Measurements from ENCODE around the gene PPP1R3D. TPM values are rescaled to one million over a fixed set of nuclear protein-coding genes. Genes with fewer than 3 reads are reported as not detected.

Gene PPP1R3D
- total RNA-seq, 1 donor from 2014 or later: 7.1 TPM

DNA sequence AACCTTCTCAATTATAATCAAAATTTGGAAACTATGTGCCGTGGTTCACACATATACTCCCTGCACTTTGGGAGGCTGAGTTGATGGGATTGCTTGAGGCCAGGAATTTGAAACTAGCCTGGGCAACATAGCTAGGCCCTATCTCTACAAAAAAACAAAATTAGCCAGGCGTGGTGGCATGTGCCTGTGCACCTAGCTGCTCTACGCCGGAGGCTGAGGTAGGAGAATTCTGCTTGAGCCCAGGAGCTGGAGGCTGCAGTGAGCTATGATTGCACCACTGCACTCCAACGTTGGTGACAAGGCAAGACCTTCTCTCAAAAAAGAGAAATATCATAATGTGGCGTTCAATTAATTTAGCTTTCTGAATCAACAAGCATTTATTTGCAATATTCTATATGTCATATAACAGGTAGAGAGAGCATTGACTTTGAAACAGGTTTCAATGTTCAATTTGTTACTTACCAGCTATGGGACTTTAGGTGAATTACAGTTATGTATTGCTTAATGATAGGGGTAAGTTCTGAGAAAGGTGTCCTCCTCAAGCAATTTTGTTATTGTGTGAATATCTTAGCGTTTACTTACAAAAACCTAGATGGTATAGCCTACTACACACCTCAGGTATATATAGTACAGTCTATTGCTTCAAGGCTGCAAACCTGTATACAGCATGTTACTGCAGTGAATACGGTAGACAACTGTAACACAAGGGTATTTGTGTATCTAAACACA, 4.5 kb downstream of the PPP1R3D start:
- POLR2A ChIA-PET: no interaction called here
- Mint-ChIP-seq H3K36me3 (ENCODE audit: low read depth) (peaks cover 9% of the 10 kb centered on the region), H3K4me1 (peaks cover 30% of the 10 kb centered on the region), H3K27me3 (peaks cover 3% of the 10 kb centered on the region), H3K27ac (no peak overlapping the region), H3K9me3 (no peaks in the 10 kb centered on the region), H3K4me3 (no peak overlapping the region)
- intact Hi-C loops (cut with micrococcal nuclease): no loop called here
- TF ChIP-seq, protein P1, sequence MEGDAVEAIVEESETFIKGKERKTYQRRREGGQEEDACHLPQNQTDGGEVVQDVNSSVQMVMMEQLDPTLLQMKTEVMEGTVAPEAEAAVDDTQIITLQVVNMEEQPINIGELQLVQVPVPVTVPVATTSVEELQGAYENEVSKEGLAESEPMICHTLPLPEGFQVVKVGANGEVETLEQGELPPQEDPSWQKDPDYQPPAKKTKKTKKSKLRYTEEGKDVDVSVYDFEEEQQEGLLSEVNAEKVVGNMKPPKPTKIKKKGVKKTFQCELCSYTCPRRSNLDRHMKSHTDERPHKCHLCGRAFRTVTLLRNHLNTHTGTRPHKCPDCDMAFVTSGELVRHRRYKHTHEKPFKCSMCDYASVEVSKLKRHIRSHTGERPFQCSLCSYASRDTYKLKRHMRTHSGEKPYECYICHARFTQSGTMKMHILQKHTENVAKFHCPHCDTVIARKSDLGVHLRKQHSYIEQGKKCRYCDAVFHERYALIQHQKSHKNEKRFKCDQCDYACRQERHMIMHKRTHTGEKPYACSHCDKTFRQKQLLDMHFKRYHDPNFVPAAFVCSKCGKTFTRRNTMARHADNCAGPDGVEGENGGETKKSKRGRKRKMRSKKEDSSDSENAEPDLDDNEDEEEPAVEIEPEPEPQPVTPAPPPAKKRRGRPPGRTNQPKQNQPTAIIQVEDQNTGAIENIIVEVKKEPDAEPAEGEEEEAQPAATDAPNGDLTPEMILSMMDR (IDR thresholded peaks at IDR 0.05): no peak
- DNase-seq (no peak), ATAC-seq (ENCODE audit: low read depth) (no peak)
- CTCF ChIA-PET: interaction anchor here (2.7 to 3.8 kb wide), 2 partner anchors 9 to 15 kb away, joined by 10 to 15 read pairs; no protein-coding TSS in a partner anchor

DNA sequence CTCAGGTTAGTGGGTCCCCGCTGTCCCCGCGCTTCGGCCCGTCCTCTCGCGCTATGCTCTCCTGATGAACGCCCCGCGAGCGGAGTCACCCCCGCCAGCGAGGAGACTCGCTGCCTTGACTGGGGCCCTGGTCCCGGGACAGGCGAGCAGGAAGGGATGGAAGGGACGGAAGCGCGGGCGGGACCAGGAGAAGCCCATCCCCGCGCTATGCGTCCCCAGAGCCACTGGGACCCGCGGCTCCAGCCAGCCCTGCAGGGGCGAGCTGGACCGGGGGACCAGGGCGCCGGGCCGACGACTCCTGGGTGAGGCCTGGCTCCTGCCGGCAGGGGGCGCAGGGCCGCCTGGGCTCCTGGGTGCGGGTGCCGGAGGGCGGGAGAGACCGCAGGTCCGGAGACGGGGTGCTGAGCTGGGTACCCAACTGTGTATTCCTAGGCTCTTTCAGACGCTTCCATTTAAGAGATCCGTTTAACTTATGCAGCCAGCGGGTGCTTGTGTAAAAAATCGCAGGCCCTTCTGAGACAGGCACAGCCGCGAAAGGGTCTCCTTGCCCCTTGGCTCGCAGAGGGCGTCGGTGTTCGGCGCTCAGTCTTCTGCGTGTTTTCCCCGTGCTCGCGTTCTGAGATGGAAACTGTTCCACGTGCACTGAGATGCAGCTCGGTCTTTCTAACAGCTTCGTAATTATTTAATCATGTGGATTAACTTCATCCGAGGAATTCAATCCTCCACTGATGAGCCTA, 6.1 kb downstream of the PPP1R3D start:
- ATAC-seq (ENCODE audit: low read depth): peak; percentile 89
- CTCF ChIA-PET: interaction anchor here (1.2 to 3.8 kb wide), 3 partner anchors 11 to 21 kb away, joined by 3 to 15 read pairs (median 10); no protein-coding TSS in a partner anchor
- Mint-ChIP-seq H3K36me3 (ENCODE audit: low read depth) (peaks cover 6% of the 10 kb centered on the region), H3K4me3 (peak overlapping the region; percentile 78), H3K27ac (no peak overlapping the region), H3K9me3 (no peaks in the 10 kb centered on the region), H3K27me3 (peaks cover 3% of the 10 kb centered on the region), H3K4me1 (peaks cover 25% of the 10 kb centered on the region)
- TF ChIP-seq, protein P1 (IDR thresholded peaks at IDR 0.05): peak; percentile 73
- intact Hi-C loops (cut with micrococcal nuclease): no loop called here
- POLR2A ChIA-PET: no interaction called here
- peak; percentile 79 for DNase-seq

DNA sequence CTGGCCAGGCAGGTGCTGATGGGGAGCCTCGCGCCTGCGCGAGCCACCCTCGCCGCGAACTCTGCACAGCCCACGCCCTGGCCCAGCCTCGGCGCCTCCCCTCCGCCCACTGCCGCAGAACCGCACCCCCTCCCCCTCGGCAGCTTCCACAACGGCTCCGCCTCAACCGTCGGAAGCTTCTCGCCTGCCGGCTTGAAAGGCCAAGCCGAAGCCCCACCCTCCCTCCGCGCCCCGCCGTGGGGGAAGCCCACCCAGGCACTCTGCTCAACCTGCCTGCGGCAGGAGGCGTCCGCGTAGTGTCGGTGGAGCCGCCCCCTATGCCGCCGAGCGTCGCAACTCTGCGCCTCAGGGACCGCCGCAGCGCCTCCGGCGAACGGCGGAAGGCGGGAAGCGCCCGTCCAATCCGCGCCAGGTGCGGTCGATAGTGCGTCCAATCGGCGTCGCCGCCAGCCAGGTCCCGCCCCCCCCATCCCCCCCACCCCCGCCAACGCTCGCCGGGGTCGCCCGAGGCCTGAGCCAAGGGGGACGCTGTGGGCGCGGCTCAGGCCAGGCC, 6.7 kb downstream of the PPP1R3D start, which contains the start of gene SYCP2:
Gene SYCP2 (minus strand): TSS at position 342 of the 553 bp plus-strand sequence. CDS start 11,224 bp downstream, outside the sequence.
- peak; percentile 37 for DNase-seq
- POLR2A ChIA-PET: no interaction called here
- TF ChIP-seq, protein P1 (IDR thresholded peaks at IDR 0.05): no peak
- intact Hi-C loops (cut with micrococcal nuclease): no loop called here
- CTCF ChIA-PET: interaction anchor here (2.7 to 3.8 kb wide), 2 partner anchors 11 to 17 kb away, joined by 10 to 15 read pairs; no protein-coding TSS in a partner anchor
- Mint-ChIP-seq H3K4me1 (peaks cover 19% of the 10 kb centered on the region), H3K27ac (no peak within 1 kb of the TSS), H3K36me3 (ENCODE audit: low read depth) (peaks cover 6% of the 10 kb centered on the region), H3K4me3 (peak within 1 kb of the TSS; percentile 78), H3K9me3 (no peaks in the 10 kb centered on the region), H3K27me3 (peaks cover 3% of the 10 kb centered on the region)
- ATAC-seq (ENCODE audit: low read depth): peak; percentile 66

DNA sequence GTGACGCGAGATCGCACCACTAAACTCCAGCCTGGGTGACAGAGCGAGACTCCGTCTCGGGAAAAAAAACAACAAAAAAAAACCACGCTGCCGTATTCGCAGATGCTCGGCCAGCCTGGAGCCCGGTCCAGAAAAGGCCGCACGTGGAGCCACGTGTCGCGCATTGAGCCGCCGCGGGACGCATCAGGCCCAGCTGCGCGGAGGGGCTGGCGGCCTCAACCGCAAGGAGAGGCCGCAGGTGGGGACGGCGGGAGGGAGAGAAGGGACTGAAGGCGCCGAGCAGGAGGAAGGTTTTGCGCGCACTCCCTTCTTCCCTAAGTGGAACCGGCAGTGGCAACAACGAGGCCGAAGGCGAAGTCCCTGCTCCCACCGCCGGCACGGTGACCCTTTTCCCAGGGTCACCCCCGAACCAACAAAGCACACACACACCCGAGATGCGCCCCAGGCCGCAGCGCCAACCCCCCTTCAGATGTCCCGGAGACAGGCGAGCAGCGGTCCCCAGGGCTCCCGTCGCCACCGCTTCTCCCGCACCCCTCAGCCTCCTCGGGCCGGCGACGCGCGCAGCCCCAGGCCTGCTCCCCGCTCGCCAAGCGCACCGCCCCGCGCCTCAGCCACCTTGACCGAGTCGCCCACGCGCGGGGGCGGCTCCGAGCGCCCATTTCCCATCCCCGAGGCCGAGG, 7.3 kb downstream of the PPP1R3D start:
- Mint-ChIP-seq H3K36me3 (ENCODE audit: low read depth) (peaks cover 4% of the 10 kb centered on the region), H3K27ac (no peak overlapping the region), H3K27me3 (peaks cover 3% of the 10 kb centered on the region), H3K4me1 (peaks cover 13% of the 10 kb centered on the region), H3K4me3 (peak overlapping the region; percentile 57), H3K9me3 (no peaks in the 10 kb centered on the region)
- POLR2A ChIA-PET: no interaction called here
- CTCF ChIA-PET: no interaction called here
- no peak for DNase-seq
- TF ChIP-seq, protein P1 (IDR thresholded peaks at IDR 0.05): no peak
- intact Hi-C loops (cut with micrococcal nuclease): no loop called here
- no peak for ATAC-seq (ENCODE audit: low read depth)
